Prostate gland (tissue), 2 donors: ENCODE data around the gene HSD17B1.

Experiments
- POLR2A ChIP-seq: fragments of 450-650 bp; IDR thresholded peaks from one replicate; pipeline ENCODE4 v1.6.1; 2016; ENCODE audit warnings: antibody characterized with exemption, mild to moderate bottlenecking
- TF ChIP-seq, protein P1 (sequence below), 4 experiments: fragments of 200-600 bp in 2 of 4; fragments of 450-650 bp in 2 of 4; sonication (generic) in 2 of 4; IDR thresholded peaks; 1 replicate in 3 of 4; 2 replicates in 1 of 4; pipeline ENCODE4 v1.5.1; 2016 to 2019; ENCODE audit warnings: antibody characterized with exemption in 4 of 4, mild to moderate bottlenecking in 2 of 4, moderate library complexity in 2 of 4

DNA sequence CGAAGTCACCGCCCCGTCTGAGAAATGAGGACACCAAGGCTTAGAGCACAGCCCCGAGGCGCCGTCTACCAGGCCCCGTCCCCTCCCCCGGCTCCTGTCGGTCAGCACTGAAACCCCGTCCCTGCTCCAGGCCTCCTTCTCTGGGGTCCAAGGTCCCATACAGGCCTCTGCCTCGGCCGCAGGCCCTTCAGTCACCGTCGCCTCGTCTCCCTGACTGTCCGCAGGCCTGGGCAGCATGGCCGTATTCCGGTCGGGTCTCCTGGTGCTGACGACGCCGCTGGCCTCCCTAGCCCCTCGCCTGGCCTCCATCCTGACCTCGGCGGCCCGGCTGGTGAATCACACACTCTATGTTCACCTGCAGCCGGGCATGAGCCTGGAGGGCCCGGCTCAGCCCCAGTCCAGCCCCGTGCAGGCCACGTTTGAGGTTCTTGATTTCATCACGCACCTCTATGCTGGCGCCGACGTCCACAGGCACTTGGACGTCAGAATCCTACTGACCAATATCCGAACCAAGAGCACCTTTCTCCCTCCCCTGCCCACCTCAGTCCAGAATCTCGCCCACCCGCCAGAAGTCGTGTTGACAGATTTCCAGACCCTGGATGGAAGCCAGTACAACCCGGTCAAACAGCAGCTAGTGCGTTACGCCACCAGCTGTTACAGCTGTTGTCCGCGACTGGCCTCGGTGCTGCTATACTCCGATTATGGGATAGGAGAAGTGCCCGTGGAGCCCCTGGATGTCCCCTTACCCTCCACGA is 9.8 kb downstream of the HSD17B1 start:
- TF ChIP-seq POLR2A, result no peak
- TF ChIP-seq, protein P1, sequence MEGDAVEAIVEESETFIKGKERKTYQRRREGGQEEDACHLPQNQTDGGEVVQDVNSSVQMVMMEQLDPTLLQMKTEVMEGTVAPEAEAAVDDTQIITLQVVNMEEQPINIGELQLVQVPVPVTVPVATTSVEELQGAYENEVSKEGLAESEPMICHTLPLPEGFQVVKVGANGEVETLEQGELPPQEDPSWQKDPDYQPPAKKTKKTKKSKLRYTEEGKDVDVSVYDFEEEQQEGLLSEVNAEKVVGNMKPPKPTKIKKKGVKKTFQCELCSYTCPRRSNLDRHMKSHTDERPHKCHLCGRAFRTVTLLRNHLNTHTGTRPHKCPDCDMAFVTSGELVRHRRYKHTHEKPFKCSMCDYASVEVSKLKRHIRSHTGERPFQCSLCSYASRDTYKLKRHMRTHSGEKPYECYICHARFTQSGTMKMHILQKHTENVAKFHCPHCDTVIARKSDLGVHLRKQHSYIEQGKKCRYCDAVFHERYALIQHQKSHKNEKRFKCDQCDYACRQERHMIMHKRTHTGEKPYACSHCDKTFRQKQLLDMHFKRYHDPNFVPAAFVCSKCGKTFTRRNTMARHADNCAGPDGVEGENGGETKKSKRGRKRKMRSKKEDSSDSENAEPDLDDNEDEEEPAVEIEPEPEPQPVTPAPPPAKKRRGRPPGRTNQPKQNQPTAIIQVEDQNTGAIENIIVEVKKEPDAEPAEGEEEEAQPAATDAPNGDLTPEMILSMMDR (IDR thresholded peaks at IDR 0.05), result no peak
